ENCODE measurements around the gene CD47. TPM values are rescaled to one million over a fixed set of nuclear protein-coding genes. Genes with fewer than 3 reads are reported as not detected.

The CD47 gene
- total and polyA plus RNA-seq, 10 of the 15 experiments (the other 5 are each of a cell fraction or from before 2014, with no cell fraction given) = 22.9 to 175 (median 81.1) TPM

- FAIRE-seq (no peak), ATAC-seq (no peak), DNase-seq (ENCODE audit: low read depth, low spot score) (no peak)
- intact Hi-C loops (cut with micrococcal nuclease; ENCODE audit: unreplicated experiment) (no loop called here), in situ Hi-C loops (cut with MboI) (no loop called here)
- Histone ChIP-seq H3K4me3 (no peak overlapping the region), H3K4me2 (ENCODE audit: control insufficient read depth, insufficient read depth) (no peak overlapping the region), H3K4me1 (ENCODE audit: control insufficient read depth, insufficient read depth, low read length) (no peaks in the 10 kb centered on the region), H3K9me3 (replicated peaks; ENCODE audit: control insufficient read depth, insufficient read depth, low read length) (no peaks in the 10 kb centered on the region), H3K79me2 (ENCODE audit: control insufficient read depth, insufficient read depth, low read length) (no peaks in the 10 kb centered on the region), H3K9ac (ENCODE audit: control insufficient read depth, insufficient read depth, low read length) (no peak overlapping the region), H2AFZ (ENCODE audit: control insufficient read depth, low read depth, low read length) (no peak overlapping the region), H3K36me3 (ENCODE audit: control insufficient read depth in 2 of 2, insufficient read depth in 2 of 2, low read length in 1 of 2) (no peaks in the 10 kb centered on the region), H3K27ac (ENCODE audit: control insufficient read depth, insufficient read depth) (no peak overlapping the region), H3K27me3 (replicated peaks in 1 of 2; ENCODE audit: control insufficient read depth in 2 of 2, insufficient read depth in 2 of 2, low read length in 1 of 2) (no peaks in the 10 kb centered on the region; a peak in 1 of 4 replicates), H4K20me1 (ENCODE audit: control insufficient read depth, insufficient read depth) (no peaks in the 10 kb centered on the region)
- whole genome bisulfite sequencing (ENCODE audit: insufficient coverage, insufficient replicate concordance, low lambda C conversion rate, missing lambda C conversion rate) = 35% methylated on average over 4 of the region's 4 CpGs
- POLR2A ChIA-PET = no interaction called here
- TF ChIP-seq ZBED1 (IDR thresholded peaks at IDR 0.05; ENCODE audit: borderline replicate concordance) (no peak), EED (IDR thresholded peaks at IDR 0.05; ENCODE audit: low read depth) (no peak), BMI1 (IDR thresholded peaks at IDR 0.05; ENCODE audit: borderline replicate concordance) (no peak), EP300 (IDR thresholded peaks at IDR 0.05; ENCODE audit: borderline replicate concordance in 1 of 2, control insufficient read depth in 1 of 2, low read depth in 2 of 2, low read length in 2 of 2) (no peak), KLF5 (IDR thresholded peaks at IDR 0.05; ENCODE audit: partially characterized antibody) (no peak), BRCA1 (IDR thresholded peaks at IDR 0.05; ENCODE audit: low read depth, low read length) (no peak), CBX5 (IDR thresholded peaks at IDR 0.05; ENCODE audit: low read depth) (no peak), PRDM15 (CRISPR knock-in tag; IDR thresholded peaks at IDR 0.05) (no peak), FOXM1 (IDR thresholded peaks at IDR 0.05; ENCODE audit: low read depth, low read length) (no peak)
- TF ChIP-seq, protein P1, sequence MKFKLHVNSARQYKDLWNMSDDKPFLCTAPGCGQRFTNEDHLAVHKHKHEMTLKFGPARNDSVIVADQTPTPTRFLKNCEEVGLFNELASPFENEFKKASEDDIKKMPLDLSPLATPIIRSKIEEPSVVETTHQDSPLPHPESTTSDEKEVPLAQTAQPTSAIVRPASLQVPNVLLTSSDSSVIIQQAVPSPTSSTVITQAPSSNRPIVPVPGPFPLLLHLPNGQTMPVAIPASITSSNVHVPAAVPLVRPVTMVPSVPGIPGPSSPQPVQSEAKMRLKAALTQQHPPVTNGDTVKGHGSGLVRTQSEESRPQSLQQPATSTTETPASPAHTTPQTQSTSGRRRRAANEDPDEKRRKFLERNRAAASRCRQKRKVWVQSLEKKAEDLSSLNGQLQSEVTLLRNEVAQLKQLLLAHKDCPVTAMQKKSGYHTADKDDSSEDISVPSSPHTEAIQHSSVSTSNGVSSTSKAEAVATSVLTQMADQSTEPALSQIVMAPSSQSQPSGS (IDR thresholded peaks at IDR 0.05; ENCODE audit: low read length) = no peak
- TF ChIP-seq, protein P2, sequence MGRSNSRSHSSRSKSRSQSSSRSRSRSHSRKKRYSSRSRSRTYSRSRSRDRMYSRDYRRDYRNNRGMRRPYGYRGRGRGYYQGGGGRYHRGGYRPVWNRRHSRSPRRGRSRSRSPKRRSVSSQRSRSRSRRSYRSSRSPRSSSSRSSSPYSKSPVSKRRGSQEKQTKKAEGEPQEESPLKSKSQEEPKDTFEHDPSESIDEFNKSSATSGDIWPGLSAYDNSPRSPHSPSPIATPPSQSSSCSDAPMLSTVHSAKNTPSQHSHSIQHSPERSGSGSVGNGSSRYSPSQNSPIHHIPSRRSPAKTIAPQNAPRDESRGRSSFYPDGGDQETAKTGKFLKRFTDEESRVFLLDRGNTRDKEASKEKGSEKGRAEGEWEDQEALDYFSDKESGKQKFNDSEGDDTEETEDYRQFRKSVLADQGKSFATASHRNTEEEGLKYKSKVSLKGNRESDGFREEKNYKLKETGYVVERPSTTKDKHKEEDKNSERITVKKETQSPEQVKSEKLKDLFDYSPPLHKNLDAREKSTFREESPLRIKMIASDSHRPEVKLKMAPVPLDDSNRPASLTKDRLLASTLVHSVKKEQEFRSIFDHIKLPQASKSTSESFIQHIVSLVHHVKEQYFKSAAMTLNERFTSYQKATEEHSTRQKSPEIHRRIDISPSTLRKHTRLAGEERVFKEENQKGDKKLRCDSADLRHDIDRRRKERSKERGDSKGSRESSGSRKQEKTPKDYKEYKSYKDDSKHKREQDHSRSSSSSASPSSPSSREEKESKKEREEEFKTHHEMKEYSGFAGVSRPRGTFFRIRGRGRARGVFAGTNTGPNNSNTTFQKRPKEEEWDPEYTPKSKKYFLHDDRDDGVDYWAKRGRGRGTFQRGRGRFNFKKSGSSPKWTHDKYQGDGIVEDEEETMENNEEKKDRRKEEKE (IDR thresholded peaks at IDR 0.05) = no peak
- RAD21 ChIA-PET (ENCODE audit: unreplicated experiment) = no interaction called here
- SMC1A ChIA-PET (ENCODE audit: uncharacterized antibody, unreplicated experiment) = interaction anchor here (0.5 to 1.0 kb wide), 2 partner anchors 10 to 54 kb away, joined by 3 to 4 read pairs; no protein-coding TSS in a partner anchor
- no TSS peak for BruUV-seq (replicated peaks)
- CTCF ChIA-PET = interaction anchor here (0.6 kb wide), 1 partner anchor 206 kb away, joined by 3 read pairs; no protein-coding TSS in a partner anchor
Observed at GRCh38 chr3:107994956-107995715, 95.7 kb downstream of the CD47 start.
